Activated T-helper 1 cell treated with anti-CD3 and anti-CD28 coated beads, Interleukin-12 subunit alpha, Interleukin-12 subunit beta, Interleukin-2, Interleukin-4 antibody, amounts not matched to agents 30 ng/mL and 10 ng/mL and 1 ng/mL, durations not matched to agents 14 hours and 24 hours and 36 hours (primary cell): ENCODE measurements around the gene AJAP1. TPM values are rescaled to one million over a fixed set of nuclear protein-coding genes. Genes with fewer than 3 reads are reported as not detected.
A peak's percentile ranks its signal among the peaks of the same experiment; 100 is the strongest.
"Not testable (repeated sequence)": the region's sequence is repeated elsewhere in the genome, so short reads cannot be mapped to it uniquely, and the experiment has no call there.

Experiments used
- DNase-seq: peaks from one replicate; pipeline ENCODE4 v3.0.0; 2021; ENCODE audit warnings: low spot score
- H3K27ac Mint-ChIP-seq: one replicate; pipeline ENCODE4 v1.8.0; 2021; ENCODE audit warnings: mild to moderate bottlenecking, mixed read lengths
- H3K27me3 Mint-ChIP-seq: one replicate; pipeline ENCODE4 v1.8.0; 2022; ENCODE audit warnings: mild to moderate bottlenecking, moderate library complexity, mixed read lengths; ENCODE audit not compliant: insufficient read depth
- H3K36me3 Mint-ChIP-seq: one replicate; pipeline ENCODE4 v1.8.0; 2021; ENCODE audit warnings: low read depth, mixed read lengths
- H3K4me1 Mint-ChIP-seq: one replicate; pipeline ENCODE4 v1.8.0; 2021; ENCODE audit warnings: low read depth, mixed read lengths
- H3K4me3 Mint-ChIP-seq: one replicate; pipeline ENCODE4 v1.8.0; 2021; ENCODE audit warnings: mild to moderate bottlenecking, moderate library complexity, mixed read lengths
- H3K9me3 Mint-ChIP-seq: one replicate; pipeline ENCODE4 v1.8.0; 2021; ENCODE audit warnings: mixed read lengths
- intact Hi-C: fragments of 100-400 bp; cut with micrococcal nuclease; formaldehyde crosslinking; loops from one replicate; pipeline ENCODE4 v1.15.1; 2024
- total RNA-seq: library from RNA; stranded (reverse); gene quantifications from 2 replicates; pipeline ENCODE4 v1.2.3, GENCODE V29; 2022

The AJAP1 gene
- total RNA-seq, 1 donor from 2014 or later: not detected

- H3K27ac Mint-ChIP-seq: peak overlapping the region; percentile 21
- no peak overlapping the region for H3K4me3 Mint-ChIP-seq
- no peaks in the 10 kb centered on the region for H3K4me1 Mint-ChIP-seq
- DNase-seq: no peak
- H3K27me3 Mint-ChIP-seq: peaks cover 39% of the 10 kb centered on the region
- H3K9me3 Mint-ChIP-seq: no peaks in the 10 kb centered on the region
- intact Hi-C loops: no loop called here
- no peaks in the 10 kb centered on the region for H3K36me3 Mint-ChIP-seq
Observed at GRCh38 chr1:4656533-4657140, 2.2 kb downstream of the AJAP1 start.

- no peak for DNase-seq
- Mint-ChIP-seq H3K27me3 (peaks cover 39% of the 10 kb centered on the region), H3K36me3 (no peaks in the 10 kb centered on the region), H3K27ac (no peak overlapping the region), H3K4me3 (no peak overlapping the region), H3K9me3 (no peaks in the 10 kb centered on the region), H3K4me1 (no peaks in the 10 kb centered on the region)
- intact Hi-C loops: no loop called here
Observed at GRCh38 chr1:4657244-4657789, 2.9 kb downstream of the AJAP1 start.

GRCh38 chr1:4657960-4658541 is 3.6 kb downstream of the AJAP1 start:
- peaks cover 38% of the 10 kb centered on the region for H3K27me3 Mint-ChIP-seq

GRCh38 chr1:4658643-4659628 is 4.5 kb downstream of the AJAP1 start:
- no peaks in the 10 kb centered on the region for H3K9me3 Mint-ChIP-seq
- no peak overlapping the region for H3K27ac Mint-ChIP-seq
- no peaks in the 10 kb centered on the region for H3K36me3 Mint-ChIP-seq
- no peaks in the 10 kb centered on the region for H3K4me1 Mint-ChIP-seq
- no peak overlapping the region for H3K4me3 Mint-ChIP-seq
- peaks cover 31% of the 10 kb centered on the region for H3K27me3 Mint-ChIP-seq
- DNase-seq: no peak
- intact Hi-C loops: no loop called here

More at GRCh38 chr1:4657960-4658541, 3.6 kb downstream of the AJAP1 start:
- Mint-ChIP-seq H3K4me1 (no peaks in the 10 kb centered on the region), H3K36me3 (no peaks in the 10 kb centered on the region), H3K27ac (no peak overlapping the region), H3K4me3 (no peak overlapping the region), H3K9me3 (no peaks in the 10 kb centered on the region)
- intact Hi-C loops: no loop called here
- DNase-seq: no peak

- peaks cover 31% of the 10 kb centered on the region for H3K27me3 Mint-ChIP-seq
- no peaks in the 10 kb centered on the region for H3K4me1 Mint-ChIP-seq
- no peaks in the 10 kb centered on the region for H3K36me3 Mint-ChIP-seq
- no peak for DNase-seq
- H3K9me3 Mint-ChIP-seq: no peaks in the 10 kb centered on the region
- H3K27ac Mint-ChIP-seq: no peak overlapping the region
- intact Hi-C loops: no loop called here
- H3K4me3 Mint-ChIP-seq: no peak overlapping the region
Observed at GRCh38 chr1:4660917-4661594, 6.6 kb downstream of the AJAP1 start.

GRCh38 chr1:4661595-4661917 is 7.1 kb downstream of the AJAP1 start:
- intact Hi-C loops: no loop called here
- no peaks in the 10 kb centered on the region for H3K36me3 Mint-ChIP-seq
- H3K4me3 Mint-ChIP-seq: no peak overlapping the region
- peaks cover 26% of the 10 kb centered on the region for H3K27me3 Mint-ChIP-seq
- no peak for DNase-seq
- no peaks in the 10 kb centered on the region for H3K4me1 Mint-ChIP-seq
- no peaks in the 10 kb centered on the region for H3K9me3 Mint-ChIP-seq
- H3K27ac Mint-ChIP-seq: no peak overlapping the region

- Mint-ChIP-seq H3K27me3 (peaks cover 20% of the 10 kb centered on the region), H3K9me3 (no peaks in the 10 kb centered on the region), H3K4me3 (no peak overlapping the region), H3K36me3 (no peaks in the 10 kb centered on the region), H3K27ac (no peak overlapping the region), H3K4me1 (no peaks in the 10 kb centered on the region)
- intact Hi-C loops: no loop called here
- DNase-seq: no peak
Observed at GRCh38 chr1:4662168-4662567, 7.8 kb downstream of the AJAP1 start.

GRCh38 chr1:4662723-4663122 is 8.3 kb downstream of the AJAP1 start:
- Mint-ChIP-seq H3K27me3 (peaks cover 16% of the 10 kb centered on the region), H3K4me1 (no peaks in the 10 kb centered on the region), H3K4me3 (no peak overlapping the region), H3K9me3 (no peaks in the 10 kb centered on the region), H3K36me3 (no peaks in the 10 kb centered on the region), H3K27ac (no peak overlapping the region)
- intact Hi-C loops: no loop called here
- DNase-seq: no peak

- Mint-ChIP-seq H3K27me3 (peaks cover 13% of the 10 kb centered on the region), H3K9me3 (no peaks in the 10 kb centered on the region), H3K4me3 (no peak overlapping the region), H3K27ac (no peak overlapping the region), H3K36me3 (no peaks in the 10 kb centered on the region), H3K4me1 (no peaks in the 10 kb centered on the region)
- intact Hi-C loops: no loop called here
- DNase-seq: no peak
Observed at GRCh38 chr1:4664095-4664494, 9.7 kb downstream of the AJAP1 start.

GRCh38 chr1:4664606-4665005 is 10.2 kb downstream of the AJAP1 start:
- H3K9me3 Mint-ChIP-seq: no peaks in the 10 kb centered on the region
- intact Hi-C loops: no loop called here
- H3K4me3 Mint-ChIP-seq: no peak overlapping the region
- peaks cover 8% of the 10 kb centered on the region for H3K27me3 Mint-ChIP-seq
- no peaks in the 10 kb centered on the region for H3K4me1 Mint-ChIP-seq
- no peak overlapping the region for H3K27ac Mint-ChIP-seq
- DNase-seq: no peak
- H3K36me3 Mint-ChIP-seq: no peaks in the 10 kb centered on the region

GRCh38 chr1:4665456-4665855 is 11.0 kb downstream of the AJAP1 start:
- H3K4me1 Mint-ChIP-seq: no peaks in the 10 kb centered on the region
- intact Hi-C loops: no loop called here
- H3K9me3 Mint-ChIP-seq: no peaks in the 10 kb centered on the region
- no peak overlapping the region for H3K4me3 Mint-ChIP-seq
- no peak overlapping the region for H3K27ac Mint-ChIP-seq
- no peak for DNase-seq
- H3K36me3 Mint-ChIP-seq: no peaks in the 10 kb centered on the region
- H3K27me3 Mint-ChIP-seq: peaks cover 1% of the 10 kb centered on the region

- H3K4me3 Mint-ChIP-seq, H3K9me3 Mint-ChIP-seq, H3K27ac Mint-ChIP-seq, intact Hi-C loops, H3K27me3 Mint-ChIP-seq, DNase-seq, H3K36me3 Mint-ChIP-seq, H3K4me1 Mint-ChIP-seq: not testable (repeated sequence)
Observed at GRCh38 chr1:4666683-4667082, 12.3 kb downstream of the AJAP1 start.
